PC-9 (cell line): ENCODE results near the gene TBPL2. TPM values are rescaled to one million over a fixed set of nuclear protein-coding genes. Genes with fewer than 3 reads are reported as not detected.
A peak's percentile ranks its signal among the peaks of the same experiment; 100 is the strongest.

Experiments used
- BruUV-seq: library from RNA; stranded (reverse); fragments of 400-500 nt; replicated peaks from 2 replicates; lab custom pipeline; 2021; lab: Mats Ljungman, UMichigan
- CTCF ChIA-PET: fragments of 300-600 bp; sonication (Branson Sonifier 250); formaldehyde crosslinking; loops from one replicate; lab custom pipeline; 2022; ENCODE audit warnings: antibody characterized with exemption; lab: Charles Lee
- POLR2A ChIA-PET: fragments of 300-600 bp; sonication (Branson Sonifier 250); formaldehyde crosslinking; loops from one replicate; lab custom pipeline; 2022; ENCODE audit warnings: antibody characterized with exemption; ENCODE audit not compliant: unreplicated experiment; lab: Charles Lee
- DNase-seq, 2 experiments: peaks; one replicate each; pipeline versions ENCODE4 v3.0.0 to v3.0.0-alpha.2; 2015 to 2022; ENCODE audit warnings: mixed read lengths in 1 of 2
- H2AFZ ChIP-seq: fragments of 200-600 bp; sonication (generic); 2 replicates; pipeline ENCODE4 v1.8.1; 2017; ENCODE audit warnings: antibody characterized with exemption
- H3F3A ChIP-seq: fragments of 200-600 bp; sonication (generic); 2 replicates; pipeline ENCODE4 v1.8.1; 2017; ENCODE audit warnings: antibody characterized with exemption, mild to moderate bottlenecking, low read depth; ENCODE audit not compliant: insufficient read depth
- H3K27ac ChIP-seq: fragments of 200-600 bp; sonication (generic); 2 replicates; pipeline ENCODE4 v1.6.1; 2016; ENCODE audit warnings: mixed run types
- H3K27me3 ChIP-seq: fragments of 200-600 bp; sonication (generic); 2 replicates; pipeline ENCODE4 v1.6.1; 2016; ENCODE audit warnings: low read depth, mixed run types; ENCODE audit not compliant: insufficient read depth
- H3K36me3 ChIP-seq: fragments of 200-600 bp; sonication (generic); 2 replicates; pipeline ENCODE4 v1.6.1; 2016; ENCODE audit warnings: low read depth, mixed run types
- H3K4me1 ChIP-seq: fragments of 200-600 bp; sonication (generic); replicated peaks from 2 replicates; pipeline ENCODE4 v1.6.1; 2016; ENCODE audit warnings: mixed run types; ENCODE audit not compliant: insufficient read depth
- H3K4me2 ChIP-seq: fragments of 200-600 bp; sonication (generic); 2 replicates; pipeline ENCODE4 v1.6.1; 2017; ENCODE audit warnings: mixed run types
- H3K4me3 ChIP-seq: fragments of 200-600 bp; sonication (generic); 2 replicates; pipeline ENCODE4 v1.6.1; 2016; ENCODE audit warnings: mixed run types
- H3K79me2 ChIP-seq: fragments of 200-600 bp; sonication (generic); 2 replicates; pipeline ENCODE4 v1.6.1; 2017; ENCODE audit warnings: low read depth, mixed run types
- H3K9me2 ChIP-seq: fragments of 200-600 bp; sonication (generic); 2 replicates; pipeline ENCODE4 v1.8.1; 2017; ENCODE audit warnings: mild to moderate bottlenecking; ENCODE audit not compliant: insufficient read depth
- H3K9me3 ChIP-seq: fragments of 200-600 bp; sonication (generic); 2 replicates; pipeline ENCODE4 v1.8.1; 2016; ENCODE audit warnings: low read depth; ENCODE audit not compliant: insufficient read depth
- H4K20me1 ChIP-seq: fragments of 200-600 bp; sonication (generic); 2 replicates; pipeline ENCODE4 v1.8.1; 2017; ENCODE audit not compliant: insufficient read depth
- CTCF ChIP-seq: fragments of 200-600 bp; sonication (generic); conservative IDR thresholded peaks from 2 replicates; pipeline ENCODE4 v1.6.1; 2017; ENCODE audit warnings: mixed run types, antibody characterized with exemption, mild to moderate bottlenecking, moderate library complexity
- EZH2 ChIP-seq: fragments of 200-600 bp; sonication (generic); IDR thresholded peaks from 2 replicates; pipeline ENCODE4 v1.8.0; 2017; ENCODE audit warnings: antibody characterized with exemption, low read depth
- intact Hi-C: fragments of 100-400 bp; cut with micrococcal nuclease; formaldehyde crosslinking; loops from one replicate; pipeline ENCODE4 v1.10.0; 2022; ENCODE audit not compliant: unreplicated experiment
- total RNA-seq: library from RNA; stranded (reverse); gene quantifications from 2 replicates; pipeline ENCODE4 v1.2.3, GENCODE V29; 2021

Gene TBPL2
- total RNA-seq, 1 experiment from 2014 or later = not detected

GRCh38 chr14:55416866-55417265, 23.6 kb downstream of the TBPL2 start:
- H3K4me1 ChIP-seq = peaks cover 19% of the 10 kb centered on the region
- intact Hi-C loops = no loop called here
- H4K20me1 ChIP-seq = no peaks in the 10 kb centered on the region
- 0 out of 2 replicates have a peak, but pooled peaks cover 4% of the 10 kb centered on the region for H3K79me2 ChIP-seq
- no peak overlapping the region for H2AFZ ChIP-seq
- TF ChIP-seq CTCF (peak; percentile 69), EZH2 (no peak)
- H3K27ac ChIP-seq = no peak overlapping the region
- H3K9me2 ChIP-seq = no peaks in the 10 kb centered on the region
- no peak overlapping the region for H3K4me3 ChIP-seq
- DNase-seq = peak in 1 of 2 experiments; percentile 9
- no peaks in the 10 kb centered on the region for H3K27me3 ChIP-seq
- peaks cover 16% of the 10 kb centered on the region for H3F3A ChIP-seq
- no TSS peak for BruUV-seq
- H3K4me2 ChIP-seq = no peak overlapping the region
- ChIA-PET POLR2A (interaction anchor here (0.6 kb wide), 2 partner anchors 124 to 603 kb away, joined by 3 to 7 read pairs; no protein-coding TSS in a partner anchor), CTCF (interaction anchor here (0.6 to 2.4 kb wide), 3 partner anchors 11 to 178 kb away, joined by 3 to 10 read pairs (median 7); no protein-coding TSS in a partner anchor)
- H3K9me3 ChIP-seq = no peaks in the 10 kb centered on the region
- H3K36me3 ChIP-seq = no peaks in the 10 kb centered on the region

- Histone ChIP-seq H3K79me2 (peaks cover 24% of the 10 kb centered on the region), H2AFZ (no peak overlapping the region), H3K27me3 (no peaks in the 10 kb centered on the region), H3K9me3 (no peaks in the 10 kb centered on the region), H3K4me3 (no peak overlapping the region), H3K9me2 (no peaks in the 10 kb centered on the region), H4K20me1 (no peaks in the 10 kb centered on the region), H3K4me1 (peaks cover 32% of the 10 kb centered on the region), H3K36me3 (no peaks in the 10 kb centered on the region), H3K27ac (no peak overlapping the region), H3K4me2 (no peak overlapping the region), H3F3A (peaks cover 16% of the 10 kb centered on the region)
- DNase-seq = no peak
- ChIA-PET CTCF (interaction anchor here (2.1 kb wide), 1 partner anchor 12 kb away, joined by 6 read pairs; no protein-coding TSS in a partner anchor), POLR2A (no interaction called here)
- no TSS peak for BruUV-seq
- intact Hi-C loops = loop anchor here (5.0 kb wide), 1 partner anchor 142 kb away; the partner anchor contains the start of gene FBXO34
- no peak for TF ChIP-seq EZH2
- no peak for TF ChIP-seq CTCF
Observed at GRCh38 chr14:55414551-55414950, 25.9 kb downstream of the TBPL2 start.

- peak overlapping the region; percentile 97 for H3K27ac ChIP-seq
- H3F3A ChIP-seq = peaks cover 16% of the 10 kb centered on the region
- H3K36me3 ChIP-seq = no peaks in the 10 kb centered on the region
- peak overlapping the region; percentile 92 for H2AFZ ChIP-seq
- H3K4me2 ChIP-seq = peak overlapping the region; percentile 93
- intact Hi-C loops = loop anchor here (1.0 to 5.0 kb wide), 3 partner anchors 15 to 140 kb away; partner anchors contain the start of gene FBXO34
- no peaks in the 10 kb centered on the region for H3K9me3 ChIP-seq
- no peaks in the 10 kb centered on the region for H3K9me2 ChIP-seq
- CTCF ChIA-PET = no interaction called here
- POLR2A ChIA-PET = no interaction called here
- peaks cover 43% of the 10 kb centered on the region for H3K79me2 ChIP-seq
- peak; percentile 51 to 98 for DNase-seq
- H3K4me3 ChIP-seq = peak overlapping the region; percentile 66
- H4K20me1 ChIP-seq = no peaks in the 10 kb centered on the region
- no TSS peak for BruUV-seq
- TF ChIP-seq EZH2 = no peak
- no peak for TF ChIP-seq CTCF
- no peaks in the 10 kb centered on the region for H3K27me3 ChIP-seq
- peaks cover 32% of the 10 kb centered on the region for H3K4me1 ChIP-seq
Observed at GRCh38 chr14:55412676-55413075, 27.7 kb downstream of the TBPL2 start.
